Amniotic stem cell (primary cell): Measurements from ENCODE around the gene SCG5.
A peak's percentile ranks its signal among the peaks of the same experiment; 100 is the strongest.

Source experiments
- DNase-seq: peaks from one replicate; lab custom pipeline; 2025; lab: John Stamatoyannopoulos, UW

Gene SCG5

DNA sequence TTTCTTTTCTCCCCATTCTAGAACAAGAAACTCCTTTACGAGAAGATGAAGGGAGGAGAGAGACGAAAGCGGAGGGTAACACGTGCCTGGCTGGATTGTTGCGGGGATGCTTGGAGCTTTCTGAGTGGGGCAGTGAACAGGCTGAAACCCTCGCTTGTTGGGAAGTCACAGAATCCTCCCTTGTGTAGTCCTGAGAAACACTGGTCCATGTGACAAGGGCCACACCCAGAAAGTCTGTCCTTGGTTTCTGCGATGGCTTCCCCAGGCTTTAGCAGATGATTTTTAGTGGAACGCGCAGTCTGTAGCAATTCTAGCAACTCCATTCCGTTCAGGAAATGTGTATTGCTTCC, 50.2 kb downstream of the SCG5 start:
- DNase-seq, result no peak

GRCh38 chr15:32692286-32692685, 50.8 kb downstream of the SCG5 start:
- no peak for DNase-seq

DNA sequence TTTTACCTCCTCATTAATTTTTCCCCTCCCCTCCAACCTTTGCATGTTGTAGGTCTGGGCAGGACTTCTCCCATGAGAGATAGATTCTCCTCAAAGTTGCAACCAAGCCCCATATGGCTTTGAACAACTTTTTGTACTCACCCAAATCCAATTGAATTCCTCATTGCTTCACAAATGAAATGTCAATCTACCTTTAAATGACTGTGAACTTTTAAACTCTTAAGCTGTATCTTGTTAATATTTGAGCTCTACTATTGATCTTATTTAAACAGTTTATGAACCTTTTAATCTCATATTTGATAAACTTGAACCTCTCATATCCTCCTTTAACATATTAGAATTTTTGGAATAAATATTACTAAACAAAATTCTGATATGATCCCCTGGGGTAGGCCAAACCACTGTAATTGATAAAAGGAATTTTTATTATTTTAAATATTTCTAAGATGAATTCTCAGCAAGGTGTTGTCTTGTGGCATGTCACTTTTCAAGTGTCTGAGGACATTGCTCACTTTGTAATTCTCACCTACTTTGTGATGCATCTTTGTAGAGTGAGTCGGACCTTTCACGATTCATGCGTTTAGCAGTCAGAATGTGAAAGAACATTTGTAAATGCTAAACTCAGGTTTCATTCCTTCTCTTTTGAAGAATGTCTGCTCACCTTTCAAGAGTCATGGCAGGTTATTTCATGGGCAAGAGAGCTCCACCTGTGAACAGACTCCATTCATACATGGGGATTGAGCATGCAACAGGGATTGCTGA, 52.9 kb downstream of the SCG5 start:
- DNase-seq, result no peak

DNA sequence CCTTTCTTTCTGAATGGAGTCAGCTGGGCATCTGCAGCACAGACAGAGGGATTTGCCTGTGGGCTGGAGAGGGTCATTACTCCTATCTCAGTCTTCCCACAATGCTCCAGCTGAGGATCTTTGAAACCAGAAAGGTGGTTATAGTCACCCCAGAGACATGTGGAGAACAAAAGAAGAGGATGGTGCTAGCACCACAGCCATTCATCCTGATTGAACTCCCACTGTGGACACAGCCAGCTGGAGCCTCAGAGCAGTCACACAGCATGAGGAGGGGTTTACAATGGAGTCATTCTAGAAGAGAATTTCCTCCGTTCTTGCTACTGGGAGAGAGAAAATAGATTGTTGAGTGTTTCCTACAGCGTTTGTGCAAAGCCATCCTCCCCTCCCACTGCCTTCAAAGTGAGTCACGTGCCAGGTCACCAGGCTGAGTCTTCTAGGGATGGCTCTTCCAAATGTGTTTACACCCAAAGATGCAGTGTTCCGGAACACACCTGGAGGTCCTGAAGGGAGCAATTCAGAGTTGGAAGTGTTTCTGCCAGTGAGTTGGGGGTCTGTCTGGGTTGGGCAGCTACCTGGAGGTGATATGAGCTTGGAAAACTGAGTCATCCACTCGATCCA, 57.4 kb downstream of the SCG5 start:
- no peak for DNase-seq

DNA sequence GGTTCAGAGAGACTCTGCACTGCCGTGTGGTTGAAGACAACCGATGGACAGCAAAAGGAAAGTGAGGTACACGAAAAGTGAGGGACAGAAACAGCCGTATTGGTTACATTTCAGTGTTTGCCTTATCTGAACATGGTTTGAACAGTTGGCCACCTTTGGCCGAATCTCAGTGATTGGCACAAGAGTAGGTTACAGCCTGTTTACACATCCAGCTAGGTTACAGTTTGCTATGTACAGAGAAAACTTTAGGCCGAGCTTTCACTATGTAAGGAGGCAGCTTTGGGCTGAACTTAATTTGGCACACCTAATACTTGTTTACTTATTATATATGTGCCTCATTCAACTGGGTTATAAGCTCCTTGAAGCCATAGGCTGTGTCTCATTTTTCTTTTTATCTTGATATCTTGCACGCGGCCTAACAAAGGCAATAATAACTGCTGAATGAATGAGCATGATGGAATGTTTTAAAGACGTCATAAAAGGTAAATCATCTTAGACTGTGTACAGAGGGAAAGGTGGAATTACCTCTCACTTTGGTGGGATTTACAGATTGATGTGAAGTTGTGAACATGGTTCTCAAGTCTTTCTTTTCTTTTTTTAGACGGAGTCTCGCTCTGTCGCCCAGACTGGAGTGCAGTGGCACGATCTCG, 59.1 kb downstream of the SCG5 start:
- DNase-seq, result no peak

- DNase-seq, result no peak
These were observed 60.4 kb downstream of the SCG5 start for GRCh38 chr15:32701863-32702262.

DNA sequence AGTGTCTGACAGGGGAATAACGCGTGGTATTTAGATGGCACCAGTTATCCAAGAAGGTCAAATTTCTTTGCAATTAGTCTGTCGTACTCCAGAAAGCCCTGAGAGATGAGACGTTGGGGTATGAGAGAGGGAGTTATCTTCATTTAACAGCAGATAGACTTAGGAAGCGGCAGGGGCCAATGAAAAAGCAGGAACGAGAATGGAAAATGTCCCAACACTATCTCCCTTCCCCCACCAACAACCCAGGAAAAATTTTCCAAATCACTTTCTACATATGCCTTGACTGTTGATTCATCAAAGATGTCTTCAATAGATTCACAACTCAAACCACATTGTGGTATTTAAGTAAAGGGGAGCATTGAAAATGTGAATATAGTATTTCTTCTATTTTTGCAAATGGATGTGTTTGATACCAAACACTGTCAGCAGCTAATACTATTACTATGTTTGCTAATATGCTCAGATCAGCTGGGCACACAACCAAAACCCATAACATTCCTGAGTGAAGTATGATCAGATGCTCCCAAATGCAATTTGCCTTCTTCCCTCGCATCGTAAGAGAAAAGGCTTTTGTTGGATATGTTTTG, 63.0 kb downstream of the SCG5 start:
- DNase-seq, result no peak

- no peak for DNase-seq
These were observed 63.9 kb downstream of the SCG5 start for GRCh38 chr15:32705446-32705845.

- no peak for DNase-seq
These were observed 65.2 kb downstream of the SCG5 start for GRCh38 chr15:32706704-32707103.

- DNase-seq, result no peak
These were observed 65.9 kb downstream of the SCG5 start for GRCh38 chr15:32707436-32707835.

GRCh38 chr15:32709295-32710033, 68.0 kb downstream of the SCG5 start:
- no peak for DNase-seq

GRCh38 chr15:32715276-32715675, 73.8 kb downstream of the SCG5 start:
- DNase-seq, result no peak

- no peak for DNase-seq
These were observed 74.9 kb downstream of the SCG5 start for GRCh38 chr15:32716216-32716914.

GRCh38 chr15:32716915-32717425, 75.5 kb downstream of the SCG5 start:
- DNase-seq, result no peak

DNA sequence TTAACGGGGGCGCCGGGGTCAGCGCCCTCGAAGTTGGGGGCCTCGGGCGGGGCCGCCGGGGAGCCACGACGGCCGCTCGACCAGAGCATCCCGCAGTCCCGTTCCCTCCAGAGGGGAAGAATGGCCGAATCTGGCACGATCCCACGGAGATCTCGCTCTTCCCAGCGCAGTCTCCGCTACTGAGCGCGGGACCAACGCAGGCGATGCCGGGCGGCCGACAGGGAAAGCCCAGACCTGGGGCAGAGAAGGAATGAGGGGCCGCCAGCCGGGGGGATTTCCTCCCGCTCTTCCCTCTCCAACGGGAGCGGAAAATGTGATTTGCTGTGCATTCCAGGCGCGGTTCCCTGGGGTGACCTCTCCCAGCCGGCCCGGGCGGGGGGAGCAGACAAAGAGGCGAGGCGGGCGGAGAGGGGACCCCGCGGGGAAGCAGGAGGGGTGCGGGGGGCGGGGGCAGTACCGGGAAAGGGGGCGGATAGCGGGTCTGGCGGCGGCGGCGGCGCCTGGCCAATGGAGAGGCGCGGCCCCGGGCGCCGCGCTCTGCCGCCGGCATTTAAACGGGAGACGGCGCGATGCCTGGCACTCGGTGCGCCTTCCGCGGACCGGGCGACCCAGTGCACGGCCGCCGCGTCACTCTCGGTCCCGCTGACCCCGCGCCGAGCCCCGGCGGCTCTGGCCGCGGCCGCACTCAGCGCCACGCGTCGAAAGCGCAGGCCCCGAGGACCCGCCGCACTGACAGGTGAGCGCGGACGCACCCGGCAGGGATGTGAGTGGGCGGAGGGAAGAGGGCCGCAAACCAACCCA, 76.1 kb downstream of the SCG5 start, which contains the start of gene GREM1:
TSS of gene GREM1 (plus strand) at position 579 of the 801 bp plus-strand sequence. CDS start 12,687 bp downstream, outside the sequence.
- peak; percentile 6 for DNase-seq

DNA sequence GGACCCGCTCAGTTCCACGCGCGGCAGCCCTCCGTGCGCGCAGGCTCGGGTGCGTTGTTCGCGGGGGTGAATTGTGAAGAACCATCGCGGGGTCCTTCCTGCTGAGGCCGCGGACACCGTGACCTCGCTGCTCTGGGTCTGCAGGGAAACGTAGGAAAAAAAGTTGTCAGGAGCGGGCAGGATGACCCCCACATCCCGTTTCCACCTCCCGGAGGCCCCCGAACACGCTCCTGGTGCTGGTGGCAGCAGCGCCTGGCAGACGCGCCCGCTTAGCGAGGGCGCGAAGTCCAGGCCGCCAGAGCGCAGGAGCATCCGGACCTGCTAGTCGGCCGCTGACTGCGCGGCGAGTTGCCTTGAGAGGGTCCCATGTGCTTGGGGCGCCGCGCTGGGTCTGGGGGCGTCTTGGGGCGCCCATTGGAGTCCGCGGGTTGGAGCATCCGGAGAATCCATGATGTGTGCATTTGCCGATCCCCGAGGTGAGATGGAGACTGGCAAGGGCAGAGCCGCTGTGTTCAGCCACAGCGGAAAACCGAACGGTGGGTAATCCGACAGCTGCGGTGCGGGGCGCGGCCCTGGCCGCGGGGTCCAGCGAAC, 76.8 kb downstream of the SCG5 start:
- no peak for DNase-seq

GRCh38 chr15:32718821-32719716, 77.6 kb downstream of the SCG5 start:
- DNase-seq, result no peak

GRCh38 chr15:32721596-32721995, 80.1 kb downstream of the SCG5 start:
- no peak for DNase-seq

DNA sequence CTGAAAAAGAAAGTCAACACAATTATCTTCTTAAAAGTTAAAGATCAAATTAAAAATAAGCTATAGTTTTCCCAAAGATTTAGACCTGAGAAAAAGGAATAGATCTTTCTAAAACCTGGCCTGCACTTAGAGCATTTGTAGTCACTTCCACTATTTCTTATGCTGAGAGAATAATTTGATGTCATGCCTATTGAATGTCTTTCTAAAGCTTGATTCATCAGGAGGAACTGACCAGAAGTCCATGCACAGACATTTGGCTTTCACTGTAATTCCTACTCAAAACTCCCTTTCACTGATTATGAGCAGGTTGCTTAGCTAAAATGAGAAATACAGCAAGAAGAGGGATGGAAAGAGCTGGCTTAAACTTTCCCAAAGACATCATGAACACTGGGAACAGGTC, 80.6 kb downstream of the SCG5 start:
- DNase-seq, result no peak
